Calu3 (cell line): Measurements from ENCODE around the gene PPP2R3A. TPM values are rescaled to one million over a fixed set of nuclear protein-coding genes. Genes with fewer than 3 reads are reported as not detected.

Experiments used
- BruUV-seq: library from RNA; stranded (reverse); fragments of 400-500 nt; replicated peaks from 2 replicates; lab custom pipeline; 2021; lab: Mats Ljungman, UMichigan
- CTCF ChIA-PET: fragments of 300-600 bp; sonication (Branson Sonifier 250); formaldehyde crosslinking; loops from one replicate; lab custom pipeline; 2022; ENCODE audit warnings: antibody characterized with exemption; lab: Charles Lee
- DNase-seq: peaks from one replicate; pipeline ENCODE4 v3.0.0; 2022
- H3K27ac Mint-ChIP-seq: one replicate; pipeline ENCODE4 v1.8.0; 2022; ENCODE audit warnings: mixed read lengths; ENCODE audit not compliant: unreplicated experiment
- H3K27me3 Mint-ChIP-seq: one replicate; pipeline ENCODE4 v1.8.0; 2022; ENCODE audit warnings: mixed read lengths; ENCODE audit not compliant: unreplicated experiment
- H3K36me3 Mint-ChIP-seq: one replicate; pipeline ENCODE4 v1.8.0; 2022; ENCODE audit warnings: mild to moderate bottlenecking, moderate library complexity, mixed read lengths; ENCODE audit not compliant: insufficient read depth, unreplicated experiment
- H3K4me1 Mint-ChIP-seq: one replicate; pipeline ENCODE4 v1.8.0; 2022; ENCODE audit warnings: mild to moderate bottlenecking, low read depth, mixed read lengths; ENCODE audit not compliant: unreplicated experiment
- H3K4me3 Mint-ChIP-seq: one replicate; pipeline ENCODE4 v1.8.0; 2022; ENCODE audit warnings: mild to moderate bottlenecking, low read depth, moderate library complexity, mixed read lengths; ENCODE audit not compliant: unreplicated experiment
- H3K9me3 Mint-ChIP-seq: one replicate; pipeline ENCODE4 v1.8.0; 2022; ENCODE audit warnings: low read depth, mixed read lengths; ENCODE audit not compliant: unreplicated experiment
- CTCF ChIP-seq: fragments of 200-600 bp; IDR thresholded peaks from one replicate; pipeline ENCODE4 v1.8.0; 2022; ENCODE audit warnings: antibody characterized with exemption; ENCODE audit not compliant: unreplicated experiment
- intact Hi-C: fragments of 100-400 bp; cut with micrococcal nuclease; formaldehyde crosslinking; loops from one replicate; pipeline ENCODE4 v1.10.0; 2022; ENCODE audit not compliant: unreplicated experiment
- total RNA-seq: library from RNA; stranded (reverse); gene quantifications from 2 replicates; pipeline ENCODE4 v1.2.3, GENCODE V29; 2022

Gene PPP2R3A
- total RNA-seq, 1 experiment from 2014 or later, result 64.8 TPM

DNA sequence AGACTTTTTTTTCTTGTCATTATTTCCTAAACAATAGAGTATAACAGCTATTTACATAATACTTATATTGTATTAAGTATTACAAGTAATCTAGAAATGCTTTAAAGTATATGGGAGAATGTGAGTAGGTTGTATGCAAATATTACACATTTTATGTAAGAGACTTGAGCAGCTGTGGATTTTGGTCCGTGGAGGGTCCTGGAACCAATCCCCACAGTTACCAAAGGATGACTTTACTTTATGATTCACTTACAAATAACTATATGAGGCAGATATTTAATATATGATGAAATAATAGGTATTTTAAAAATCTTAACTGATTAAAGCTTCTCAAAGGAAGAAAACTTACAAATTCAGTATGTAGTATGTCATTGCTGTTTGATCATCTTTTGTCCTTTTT is 56.3 kb downstream of the PPP2R3A start:
- Mint-ChIP-seq H3K27me3 (no peaks in the 10 kb centered on the region), H3K9me3 (no peaks in the 10 kb centered on the region), H3K4me3 (no peak overlapping the region), H3K27ac (no peak overlapping the region), H3K4me1 (peaks cover 10% of the 10 kb centered on the region), H3K36me3 (peaks cover 7% of the 10 kb centered on the region)
- no peak for DNase-seq
- BruUV-seq, result no TSS peak
- intact Hi-C loops, result loop anchor here (5.0 kb wide), 1 partner anchor 50 kb away; no protein-coding TSS in a partner anchor
- CTCF ChIA-PET, result interaction anchor here (1.3 kb wide), 1 partner anchor 21 kb away, joined by 4 read pairs; no protein-coding TSS in a partner anchor
- TF ChIP-seq CTCF, result no peak

- Mint-ChIP-seq H3K9me3 (no peaks in the 10 kb centered on the region), H3K36me3 (peaks cover 13% of the 10 kb centered on the region), H3K4me3 (no peak overlapping the region), H3K4me1 (peaks cover 10% of the 10 kb centered on the region), H3K27me3 (no peaks in the 10 kb centered on the region), H3K27ac (no peak overlapping the region)
- BruUV-seq, result no TSS peak
- DNase-seq, result no peak
- TF ChIP-seq CTCF, result no peak
- CTCF ChIA-PET, result no interaction called here
- intact Hi-C loops, result loop anchor here (5.0 kb wide), 1 partner anchor 50 kb away; no protein-coding TSS in a partner anchor
Measured at GRCh38 chr3:136022529-136023263, 57.2 kb downstream of the PPP2R3A start.

DNA sequence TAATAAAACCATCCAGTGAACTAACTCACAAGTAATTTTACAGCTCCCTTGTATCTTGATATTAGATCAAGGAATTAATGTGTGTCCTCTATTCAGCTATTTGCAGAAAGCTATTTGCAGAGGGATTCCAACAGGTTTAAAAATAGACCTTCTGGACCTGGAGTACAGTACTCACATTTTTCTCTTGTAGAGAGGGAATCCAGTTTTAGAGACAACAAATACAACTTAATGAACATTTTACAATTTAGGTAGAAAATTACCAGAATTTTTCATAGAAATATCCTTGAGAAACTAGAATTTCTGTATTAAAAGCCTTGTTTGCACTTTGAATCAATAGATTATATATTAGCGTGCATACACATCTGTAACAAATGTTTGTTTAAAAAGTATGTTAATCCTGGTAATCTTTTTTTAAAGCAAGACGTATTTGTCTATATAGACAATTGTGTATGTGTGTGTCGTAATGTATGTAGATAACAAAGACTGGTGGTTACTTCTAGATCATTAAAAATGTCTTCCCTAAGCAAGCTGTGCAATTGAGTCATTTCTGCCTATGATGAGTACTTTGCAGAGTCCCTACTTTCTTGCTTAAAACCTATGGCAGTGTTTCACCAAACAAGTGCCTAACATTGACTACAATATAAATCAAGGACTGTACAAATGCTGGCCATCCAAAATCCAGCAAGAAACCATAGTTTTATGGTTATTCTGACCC is 57.9 kb downstream of the PPP2R3A start:
- no peak overlapping the region for H3K27ac Mint-ChIP-seq
- intact Hi-C loops, result loop anchor here (5.0 kb wide), 1 partner anchor 51 kb away; no protein-coding TSS in a partner anchor
- TF ChIP-seq CTCF, result no peak
- H3K36me3 Mint-ChIP-seq, result peaks cover 18% of the 10 kb centered on the region
- no peaks in the 10 kb centered on the region for H3K9me3 Mint-ChIP-seq
- no peaks in the 10 kb centered on the region for H3K27me3 Mint-ChIP-seq
- H3K4me3 Mint-ChIP-seq, result no peak overlapping the region
- CTCF ChIA-PET, result interaction anchor here (1.2 kb wide), 1 partner anchor 11 kb away, joined by 3 read pairs; no protein-coding TSS in a partner anchor
- H3K4me1 Mint-ChIP-seq, result peaks cover 10% of the 10 kb centered on the region
- BruUV-seq, result no TSS peak
- DNase-seq, result no peak

- CTCF ChIA-PET, result interaction anchor here (1.5 kb wide), 1 partner anchor 69 kb away, joined by 3 read pairs; no protein-coding TSS in a partner anchor
- H3K4me3 Mint-ChIP-seq, result no peak overlapping the region
- peaks cover 6% of the 10 kb centered on the region for H3K9me3 Mint-ChIP-seq
- intact Hi-C loops, result no loop called here
- DNase-seq, result no peak
- H3K27me3 Mint-ChIP-seq, result no peaks in the 10 kb centered on the region
- no peak for TF ChIP-seq CTCF
- peaks cover 19% of the 10 kb centered on the region for H3K36me3 Mint-ChIP-seq
- H3K27ac Mint-ChIP-seq, result peak overlapping the region; percentile 10
- peaks cover 13% of the 10 kb centered on the region for H3K4me1 Mint-ChIP-seq
- BruUV-seq, result no TSS peak
Measured at GRCh38 chr3:136036306-136036705, 70.8 kb downstream of the PPP2R3A start.
